Activated T-cell treated with anti-CD3 and anti-CD28 coated beads, Interleukin-2, amount 50 U/mL, for 72 hours (primary cell): ENCODE data around the gene HILPDA. TPM values are rescaled to one million over a fixed set of nuclear protein-coding genes. Genes with fewer than 3 reads are reported as not detected.

Source experiments
- total RNA-seq, 2 donors: library from RNA; stranded (reverse); gene quantifications; one replicate each; pipeline ENCODE4 v1.2.3, GENCODE V29; 2022

HILPDA gene
- total RNA-seq, 2 donors from 2014 or later: 42.7 to 59.9 TPM

Other genes with a start within 250 kb of the HILPDA start
- gene LEP, start 214.6 kb upstream of the HILPDA start, total RNA-seq: not detected
- gene RBM28, start 112.0 kb upstream of the HILPDA start, total RNA-seq: 10 to 100 TPM; 38.9 to 52.3 TPM
- under 1 TPM; 0.14 to 0.70 TPM for gene PRRT4, start 94.2 kb upstream of the HILPDA start, total RNA-seq
- gene IMPDH1, start 45.9 kb upstream of the HILPDA start, total RNA-seq: 10 to 100 TPM; 39.5 to 41.3 TPM
- gene METTL2B, start 20.9 kb downstream of the HILPDA start, total RNA-seq: 10 to 100 TPM; 33.9 to 35.9 TPM
- gene GARIN1A, start 216.4 kb downstream of the HILPDA start, total RNA-seq: 1 to 10 TPM; 2.6 to 2.7 TPM